ENCODE measurements around the gene HOXC11. TPM values are rescaled to one million over a fixed set of nuclear protein-coding genes. Genes with fewer than 3 reads are reported as not detected.

Gene HOXC11
- total and polyA plus RNA-seq, 2 of the 4 experiments (the other 2 are of a cell fraction): not detected

DNA sequence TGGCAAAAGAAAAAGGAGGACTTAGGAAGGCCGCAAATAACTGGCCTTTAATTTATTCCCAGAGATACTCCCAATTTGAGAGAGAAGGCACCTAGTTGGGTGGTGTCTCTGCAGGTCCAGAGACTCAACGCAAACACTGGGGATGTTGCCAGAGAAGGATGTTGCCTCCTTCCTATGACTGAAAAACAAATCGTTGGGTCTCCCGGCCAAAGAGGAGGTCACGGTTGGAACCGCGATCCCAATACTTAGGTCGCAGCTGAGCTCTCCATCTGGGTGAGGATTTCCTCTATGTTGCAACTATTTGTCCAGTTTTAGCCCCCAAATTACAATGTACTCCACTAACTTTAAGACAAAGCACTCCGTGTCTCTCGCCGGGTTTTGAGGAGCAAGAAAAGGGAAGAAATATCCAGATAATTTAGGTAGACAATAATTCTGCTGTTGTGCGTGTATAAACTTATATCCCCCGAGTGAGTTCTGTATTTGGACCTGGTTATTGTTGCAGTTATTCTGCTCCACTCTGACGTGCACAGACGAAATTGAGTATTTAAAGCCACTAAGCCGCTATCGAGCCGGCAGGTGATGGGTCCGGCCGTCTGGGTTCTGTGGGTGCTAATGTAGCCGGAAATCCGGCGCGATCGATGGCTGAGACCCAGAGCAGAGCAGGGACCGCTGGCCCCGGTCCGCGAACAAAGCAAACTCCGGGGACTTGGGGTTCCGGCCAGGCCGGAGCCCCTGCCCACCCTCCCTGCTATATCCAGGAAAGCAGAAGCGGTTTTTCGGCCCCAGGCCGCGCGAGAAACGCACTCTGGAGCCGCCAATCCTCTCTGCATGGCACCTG, 12.5 kb upstream of the HOXC11 start:
- ChIA-PET POLR2A (ENCODE audit: unreplicated experiment) (no interaction called here), CTCF (no interaction called here)
- Histone ChIP-seq H4K20me1 (ENCODE audit: insufficient read depth, low read length) (no peaks in the 10 kb centered on the region), H3K9ac (ENCODE audit: low read depth, low read length) (no peak overlapping the region), H2BK5ac (ENCODE audit: low read depth, low read length, poor library complexity, severe bottlenecking) (no peak overlapping the region), H4K8ac (ENCODE audit: low read depth in 2 of 2, low read length in 2 of 2) (no peak overlapping the region), H4K91ac (ENCODE audit: insufficient read depth, low read depth, low read length) (no peak overlapping the region), H3K27ac (ENCODE audit: insufficient read depth, low read length) (no peak overlapping the region), H3K27me3 (ENCODE audit: control insufficient read depth, insufficient read depth, low read length) (peaks cover 93% of the 10 kb centered on the region), H3K14ac (replicated peaks; ENCODE audit: low read depth, low read length) (no peak overlapping the region), H3K4me1 (ENCODE audit: control insufficient read depth, insufficient read depth, low read length) (no peaks in the 10 kb centered on the region), H4K5ac (ENCODE audit: low read depth, low read length) (no peak overlapping the region), H2AK5ac (ENCODE audit: low read depth, low read length) (no peak overlapping the region), H2BK120ac (ENCODE audit: low read depth, low read length) (no peak overlapping the region), H2BK20ac (ENCODE audit: low read depth, low read length) (no peak overlapping the region), H3K4me2 (ENCODE audit: low read depth, low read length) (no peak overlapping the region), H3K9me3 (ENCODE audit: control insufficient read depth, insufficient read depth, low read length) (peaks cover 7% of the 10 kb centered on the region), H3K4me3 (ENCODE audit: insufficient read depth, low read depth, low read length) (no peak overlapping the region), H3K79me1 (ENCODE audit: low read depth in 1 of 2, low read length in 2 of 2) (no peaks in the 10 kb centered on the region), H3K36me3 (ENCODE audit: control insufficient read depth, insufficient read depth, low read length) (no peaks in the 10 kb centered on the region), H3K18ac (ENCODE audit: low read depth, low read length) (no peak overlapping the region), H3K56ac (ENCODE audit: extremely low read depth, insufficient read depth, low read length) (no peak overlapping the region), H2AK9ac (replicated peaks; ENCODE audit: low read depth, low read length, poor library complexity) (no peak overlapping the region), H3K9me1 (ENCODE audit: insufficient read depth, low read length) (no peaks in the 10 kb centered on the region), H3K23ac (ENCODE audit: low read depth, low read length) (no peak overlapping the region), H2BK15ac (ENCODE audit: low read depth, low read length) (no peak overlapping the region), H3K4ac (ENCODE audit: low read depth, low read length) (no peak overlapping the region), H2AFZ (replicated peaks; ENCODE audit: low read length, poor library complexity) (no peak overlapping the region)
- intact Hi-C loops (cut with micrococcal nuclease): no loop called here
- dilution Hi-C loops (cut with HindIII; ENCODE audit: low sequenced_read_pairs, unreplicated experiment): no loop called here
- in situ Hi-C loops (cut with MboI; ENCODE audit: low sequenced_read_pairs): no loop called here
- BruUV-seq (replicated peaks): no TSS peak
- TF ChIP-seq, protein P1, sequence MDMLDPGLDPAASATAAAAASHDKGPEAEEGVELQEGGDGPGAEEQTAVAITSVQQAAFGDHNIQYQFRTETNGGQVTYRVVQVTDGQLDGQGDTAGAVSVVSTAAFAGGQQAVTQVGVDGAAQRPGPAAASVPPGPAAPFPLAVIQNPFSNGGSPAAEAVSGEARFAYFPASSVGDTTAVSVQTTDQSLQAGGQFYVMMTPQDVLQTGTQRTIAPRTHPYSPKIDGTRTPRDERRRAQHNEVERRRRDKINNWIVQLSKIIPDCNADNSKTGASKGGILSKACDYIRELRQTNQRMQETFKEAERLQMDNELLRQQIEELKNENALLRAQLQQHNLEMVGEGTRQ (IDR thresholded peaks at IDR 0.05; ENCODE audit: low read depth, low read length): no peak
- TF ChIP-seq POLR2A (IDR thresholded peaks at IDR 0.05; ENCODE audit: low read depth, low read length): no peak
- no peak for TF ChIP-seq BHLHE40 (IDR thresholded peaks at IDR 0.05; ENCODE audit: low read depth, low read length)
- no peak for TF ChIP-seq NFE2L2 (IDR thresholded peaks at IDR 0.05; ENCODE audit: low read depth, low read length)
- TF ChIP-seq RCOR1 (IDR thresholded peaks at IDR 0.05; ENCODE audit: insufficient replicate concordance, low read length): no peak
- TF ChIP-seq RAD21 (IDR thresholded peaks at IDR 0.05; ENCODE audit: low read length): no peak
- no peak for TF ChIP-seq CEBPB (IDR thresholded peaks at IDR 0.05; ENCODE audit: low read depth, low read length)
- no peak for TF ChIP-seq MXI1 (IDR thresholded peaks at IDR 0.05; ENCODE audit: borderline replicate concordance, low read depth, low read length)
- TF ChIP-seq MAZ (IDR thresholded peaks at IDR 0.05; ENCODE audit: borderline replicate concordance, low read depth, low read length): no peak
- TF ChIP-seq, protein P2, sequence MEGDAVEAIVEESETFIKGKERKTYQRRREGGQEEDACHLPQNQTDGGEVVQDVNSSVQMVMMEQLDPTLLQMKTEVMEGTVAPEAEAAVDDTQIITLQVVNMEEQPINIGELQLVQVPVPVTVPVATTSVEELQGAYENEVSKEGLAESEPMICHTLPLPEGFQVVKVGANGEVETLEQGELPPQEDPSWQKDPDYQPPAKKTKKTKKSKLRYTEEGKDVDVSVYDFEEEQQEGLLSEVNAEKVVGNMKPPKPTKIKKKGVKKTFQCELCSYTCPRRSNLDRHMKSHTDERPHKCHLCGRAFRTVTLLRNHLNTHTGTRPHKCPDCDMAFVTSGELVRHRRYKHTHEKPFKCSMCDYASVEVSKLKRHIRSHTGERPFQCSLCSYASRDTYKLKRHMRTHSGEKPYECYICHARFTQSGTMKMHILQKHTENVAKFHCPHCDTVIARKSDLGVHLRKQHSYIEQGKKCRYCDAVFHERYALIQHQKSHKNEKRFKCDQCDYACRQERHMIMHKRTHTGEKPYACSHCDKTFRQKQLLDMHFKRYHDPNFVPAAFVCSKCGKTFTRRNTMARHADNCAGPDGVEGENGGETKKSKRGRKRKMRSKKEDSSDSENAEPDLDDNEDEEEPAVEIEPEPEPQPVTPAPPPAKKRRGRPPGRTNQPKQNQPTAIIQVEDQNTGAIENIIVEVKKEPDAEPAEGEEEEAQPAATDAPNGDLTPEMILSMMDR (conservative IDR thresholded peaks at IDR 0.05; ENCODE audit: low read depth, low read length): no peak
- TF ChIP-seq FOS (IDR thresholded peaks at IDR 0.05; ENCODE audit: low read depth, low read length): no peak
- TF ChIP-seq, protein P3, sequence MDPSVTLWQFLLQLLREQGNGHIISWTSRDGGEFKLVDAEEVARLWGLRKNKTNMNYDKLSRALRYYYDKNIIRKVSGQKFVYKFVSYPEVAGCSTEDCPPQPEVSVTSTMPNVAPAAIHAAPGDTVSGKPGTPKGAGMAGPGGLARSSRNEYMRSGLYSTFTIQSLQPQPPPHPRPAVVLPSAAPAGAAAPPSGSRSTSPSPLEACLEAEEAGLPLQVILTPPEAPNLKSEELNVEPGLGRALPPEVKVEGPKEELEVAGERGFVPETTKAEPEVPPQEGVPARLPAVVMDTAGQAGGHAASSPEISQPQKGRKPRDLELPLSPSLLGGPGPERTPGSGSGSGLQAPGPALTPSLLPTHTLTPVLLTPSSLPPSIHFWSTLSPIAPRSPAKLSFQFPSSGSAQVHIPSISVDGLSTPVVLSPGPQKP (IDR thresholded peaks at IDR 0.05; ENCODE audit: borderline replicate concordance, low read depth, low read length): no peak
- no peak for TF ChIP-seq MAFK (IDR thresholded peaks at IDR 0.05; ENCODE audit: low read depth, low read length)
- ATAC-seq (ENCODE audit: low read depth) (no peak), DNase-seq (no peak)
- 0% methylated on average over 9 of the region's 39 CpGs; no CpG with 5 or more reads in 1 of the 2 experiments for WGBS, 2 experiments (ENCODE audit: extremely low coverage in 2 of 2, insufficient read length in 1 of 2)
